ENCODE data around the gene ATF7IP2. TPM values are rescaled to one million over a fixed set of nuclear protein-coding genes. Genes with fewer than 3 reads are reported as not detected.
A peak's percentile ranks its signal among the peaks of the same experiment; 100 is the strongest.
"Not testable (repeated sequence)": the region's sequence is repeated elsewhere in the genome, so short reads cannot be mapped to it uniquely, and the experiment has no call there.

Gene ATF7IP2
- total RNA-seq, 2 donors from 2014 or later = 23.7 to 25.8 TPM

DNA sequence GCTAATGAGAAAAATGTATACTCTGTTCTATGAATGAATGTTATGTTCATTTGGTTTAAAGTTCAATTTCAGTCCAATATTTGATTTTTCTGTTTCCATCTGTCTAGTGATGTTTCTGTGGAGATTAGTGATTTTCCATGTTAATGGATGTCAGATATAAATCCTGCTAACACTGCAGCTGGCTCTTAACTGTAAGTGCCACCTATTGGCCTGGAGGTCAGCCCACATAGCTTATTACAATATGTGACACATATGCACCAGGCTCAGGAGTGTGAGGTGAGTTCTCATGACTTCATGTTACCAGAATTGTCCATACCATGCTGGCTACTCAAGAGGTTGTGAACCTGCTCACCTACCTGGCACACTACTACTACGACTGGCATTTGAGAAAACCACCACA is 17.1 kb downstream of the ATF7IP2 start:
- Mint-ChIP-seq H3K4me1 (peaks cover 22% of the 10 kb centered on the region), H3K27ac (no peak overlapping the region), H3K27me3 (no peaks in the 10 kb centered on the region), H3K9me3 (peaks cover 24% of the 10 kb centered on the region), H3K4me3 (no peak overlapping the region), H3K36me3 (ENCODE audit: low read depth) (peaks cover 53% of the 10 kb centered on the region)
- no peak for ATAC-seq (replicated peaks)

DNA sequence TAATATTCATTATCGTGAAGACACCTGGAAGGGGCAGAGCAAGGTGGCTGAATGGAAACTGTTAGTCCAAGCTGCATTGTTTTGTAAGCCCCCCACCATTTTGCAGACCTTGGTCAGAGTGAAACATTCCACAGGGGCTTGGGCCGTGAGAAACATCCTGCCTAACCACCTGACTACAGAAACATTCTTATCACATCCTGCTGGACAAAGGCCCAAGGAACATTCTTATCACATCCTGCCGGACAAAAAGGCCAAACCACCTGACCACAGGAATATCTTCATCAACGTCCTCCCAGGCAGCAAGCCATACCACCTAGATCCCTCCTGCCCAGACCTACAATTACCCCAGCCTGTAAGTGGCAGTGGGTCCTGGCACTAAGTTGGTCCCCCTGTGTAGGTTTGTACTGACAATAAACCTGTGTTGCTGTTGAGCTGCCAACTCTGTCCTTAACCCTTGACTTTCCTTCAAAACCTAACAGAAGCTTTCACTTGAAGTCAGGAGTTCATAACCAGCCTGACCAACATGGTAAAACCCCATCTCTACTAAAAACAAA is 19.6 kb downstream of the ATF7IP2 start:
- Mint-ChIP-seq H3K27me3 (no peaks in the 10 kb centered on the region), H3K9me3 (peaks cover 35% of the 10 kb centered on the region), H3K4me1 (peaks cover 19% of the 10 kb centered on the region), H3K36me3 (ENCODE audit: low read depth) (peaks cover 62% of the 10 kb centered on the region), H3K27ac (no peak overlapping the region), H3K4me3 (no peak overlapping the region)
- ATAC-seq (replicated peaks) = no peak

DNA sequence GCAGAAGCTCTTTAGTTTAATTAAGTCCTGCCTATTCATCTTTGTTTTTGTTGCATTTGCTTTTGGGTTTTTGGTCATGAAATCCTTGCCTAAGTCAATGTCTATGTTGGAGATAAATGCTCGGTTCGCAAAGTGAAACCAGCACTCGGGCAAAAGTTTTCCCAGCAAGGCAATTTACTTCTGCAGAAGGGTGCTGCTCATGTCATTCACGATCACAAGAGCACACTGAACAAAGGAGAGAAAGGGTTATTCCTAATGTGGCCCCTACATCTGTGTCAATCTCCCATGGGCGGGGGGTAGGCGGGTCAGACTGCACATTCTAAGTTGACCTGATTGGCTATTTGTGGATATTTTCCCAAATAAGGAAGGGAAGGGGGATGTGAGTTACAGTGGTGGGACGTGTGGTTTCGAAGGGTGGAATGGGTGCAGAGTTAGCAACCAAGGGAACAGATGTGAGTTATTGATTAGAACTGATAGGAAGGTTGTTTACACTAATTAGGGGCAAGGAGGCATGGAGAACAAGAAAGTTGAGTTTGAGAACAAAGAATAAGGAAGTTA is 23.0 kb downstream of the ATF7IP2 start:
- Mint-ChIP-seq H3K36me3 (ENCODE audit: low read depth) (peaks cover 37% of the 10 kb centered on the region), H3K4me3 (no peak overlapping the region), H3K4me1 (peaks cover 4% of the 10 kb centered on the region), H3K27me3 (no peaks in the 10 kb centered on the region), H3K9me3 (peaks cover 34% of the 10 kb centered on the region), H3K27ac (no peak overlapping the region)
- ATAC-seq (replicated peaks) = no peak

DNA sequence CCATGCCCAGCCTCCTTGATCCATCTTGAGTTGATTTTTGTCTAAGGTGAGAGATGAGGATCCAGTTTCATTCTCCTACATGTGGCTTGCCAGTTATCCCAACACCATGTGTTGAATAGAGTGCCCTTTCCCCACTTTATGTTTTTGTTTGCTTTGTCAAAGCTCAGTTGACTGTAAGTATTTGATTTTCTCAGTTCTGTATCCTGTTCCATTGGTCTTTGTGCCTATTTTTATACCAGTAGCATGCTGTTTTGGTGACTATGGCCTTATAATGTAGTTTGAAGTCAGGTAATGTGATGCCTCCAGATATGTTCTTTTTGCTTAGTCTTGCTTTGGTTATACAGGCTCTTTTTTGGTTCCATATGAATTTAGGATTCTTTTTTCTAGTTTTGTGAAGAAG is 23.9 kb downstream of the ATF7IP2 start:
- H3K27ac Mint-ChIP-seq; H3K4me1 Mint-ChIP-seq; H3K27me3 Mint-ChIP-seq; H3K4me3 Mint-ChIP-seq; ATAC-seq (replicated peaks): not testable (repeated sequence)
- Mint-ChIP-seq H3K36me3 (ENCODE audit: low read depth) (peaks cover 37% of the 10 kb centered on the region), H3K9me3 (peaks cover 42% of the 10 kb centered on the region)

DNA sequence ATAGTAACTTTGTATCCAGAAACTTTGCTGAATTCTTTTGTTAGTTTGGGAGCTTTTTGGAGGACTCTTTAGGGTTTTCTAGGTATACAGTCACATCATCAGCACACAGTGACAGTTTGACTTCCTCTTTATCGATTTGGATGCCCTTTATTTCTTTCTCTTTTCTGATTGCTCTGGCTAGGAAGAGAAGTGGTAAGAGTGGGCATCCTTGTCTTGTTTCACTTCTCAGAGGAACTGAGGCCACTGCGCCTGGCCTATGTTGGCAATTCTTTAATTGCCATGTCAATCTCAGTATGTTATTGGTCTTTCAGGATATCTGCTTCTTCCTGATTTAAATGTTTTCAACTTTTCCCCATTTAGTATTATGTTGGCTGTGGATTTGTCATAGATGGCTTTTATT is 24.6 kb downstream of the ATF7IP2 start:
- Mint-ChIP-seq H3K27ac (no peak overlapping the region), H3K4me1 (peaks cover 4% of the 10 kb centered on the region), H3K27me3 (no peaks in the 10 kb centered on the region), H3K36me3 (ENCODE audit: low read depth) (peaks cover 40% of the 10 kb centered on the region), H3K9me3 (peaks cover 50% of the 10 kb centered on the region), H3K4me3 (no peak overlapping the region)
- ATAC-seq (replicated peaks) = no peak

DNA sequence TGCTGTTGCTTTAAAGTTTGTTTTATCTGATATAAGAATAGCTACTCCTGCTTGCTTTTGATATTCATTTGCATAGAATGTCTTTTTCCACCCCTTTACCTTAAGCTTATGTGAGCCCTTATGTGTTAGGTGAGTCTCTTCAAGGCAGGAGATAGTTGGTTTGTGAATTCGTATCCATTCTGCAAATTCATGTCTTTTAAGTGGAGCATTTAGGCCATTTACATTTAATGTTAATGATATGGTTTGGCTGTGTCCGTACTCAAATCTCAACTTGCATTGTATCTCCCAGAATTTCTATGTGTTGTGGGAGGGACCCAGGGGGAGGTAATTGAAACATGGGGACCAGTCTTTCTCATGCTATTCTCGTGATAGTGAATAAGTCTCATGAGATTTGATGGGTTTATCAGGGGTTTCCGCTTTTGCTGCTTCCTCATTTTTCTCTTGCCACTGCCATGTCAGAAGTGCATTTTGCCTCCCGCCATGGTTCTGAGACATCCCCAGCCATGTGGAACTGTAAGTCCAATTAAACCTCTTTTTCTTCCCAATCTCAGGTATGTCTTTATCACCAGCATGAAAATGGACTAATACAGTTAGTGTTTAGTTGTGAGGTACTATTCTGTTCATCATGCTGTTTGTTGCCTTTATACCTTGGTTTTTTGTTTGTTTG is 27.2 kb downstream of the ATF7IP2 start:
- Mint-ChIP-seq H3K9me3 (peaks cover 60% of the 10 kb centered on the region), H3K36me3 (ENCODE audit: low read depth) (peaks cover 54% of the 10 kb centered on the region), H3K4me3 (no peak overlapping the region), H3K4me1 (peaks cover 4% of the 10 kb centered on the region), H3K27me3 (no peaks in the 10 kb centered on the region), H3K27ac (no peak overlapping the region)
- no peak for ATAC-seq (replicated peaks)

DNA sequence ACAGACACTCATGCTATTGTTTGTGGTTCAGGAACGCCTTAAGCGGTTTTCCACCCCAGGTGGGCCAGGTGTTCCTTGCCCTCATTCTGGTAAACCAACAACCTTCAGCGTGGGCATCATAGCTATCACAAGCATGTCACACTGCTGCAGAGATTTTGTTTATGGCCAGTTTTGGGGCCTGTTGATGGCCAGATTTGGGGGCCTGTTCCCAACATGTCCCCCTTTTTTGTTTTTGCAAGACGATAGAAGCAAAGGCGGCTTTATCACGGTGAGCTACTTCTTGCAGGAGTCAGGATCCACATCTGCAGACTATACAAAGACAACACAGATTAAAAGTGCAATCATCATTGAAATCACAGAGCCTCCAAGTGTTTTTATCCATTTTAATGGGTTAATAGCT is 32.3 kb downstream of the ATF7IP2 start:
- not testable (repeated sequence) for H3K27ac Mint-ChIP-seq; H3K4me3 Mint-ChIP-seq; H3K27me3 Mint-ChIP-seq; ATAC-seq (replicated peaks); H3K4me1 Mint-ChIP-seq
- Mint-ChIP-seq H3K9me3 (peaks cover 37% of the 10 kb centered on the region), H3K36me3 (ENCODE audit: low read depth) (peaks cover 73% of the 10 kb centered on the region)

DNA sequence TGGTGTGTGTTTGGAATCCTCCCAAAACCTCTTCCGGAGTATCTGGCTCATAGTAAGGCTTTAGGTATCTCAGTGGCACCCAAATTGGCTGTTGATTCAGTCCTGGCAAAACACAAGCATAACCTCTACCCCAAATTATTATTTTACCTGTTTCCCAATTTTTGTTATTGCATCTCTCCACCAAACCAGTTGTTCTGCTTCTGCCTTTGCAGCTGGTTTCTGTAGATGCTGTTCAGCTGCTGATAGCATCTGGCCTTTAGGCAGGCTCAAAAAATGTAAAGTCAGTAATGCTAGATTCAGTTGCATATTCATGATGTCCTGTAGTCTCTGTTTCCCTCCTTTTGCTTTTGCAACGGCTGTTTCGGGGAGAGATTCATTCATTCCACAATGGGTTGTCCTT is 33.8 kb downstream of the ATF7IP2 start:
- no peak overlapping the region for H3K4me3 Mint-ChIP-seq
- no peaks in the 10 kb centered on the region for H3K27me3 Mint-ChIP-seq
- H3K36me3 Mint-ChIP-seq (ENCODE audit: low read depth) = peaks cover 58% of the 10 kb centered on the region
- ATAC-seq (replicated peaks) = no peak
- no peak overlapping the region for H3K27ac Mint-ChIP-seq
- H3K9me3 Mint-ChIP-seq = peaks cover 25% of the 10 kb centered on the region
- H3K4me1 Mint-ChIP-seq = no peaks in the 10 kb centered on the region

DNA sequence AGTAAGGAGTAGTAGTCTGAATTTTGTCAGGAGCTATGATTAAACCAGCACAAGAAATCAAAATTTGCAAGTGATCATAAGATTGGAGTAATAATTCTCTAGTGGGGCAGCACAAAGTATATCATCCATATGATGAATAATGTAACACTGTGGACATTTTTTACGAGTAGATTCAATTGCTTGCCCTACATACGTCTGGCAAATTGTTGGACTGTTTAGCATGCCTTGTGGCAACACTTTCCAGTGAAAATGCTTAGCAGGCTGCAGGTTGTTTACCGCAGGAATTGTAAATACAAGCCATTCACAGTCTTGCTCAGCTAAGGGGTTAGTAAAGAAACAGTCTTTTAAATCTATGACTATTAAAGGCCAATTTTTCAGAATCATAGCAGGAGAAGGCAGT is 35.7 kb downstream of the ATF7IP2 start:
- no peak for ATAC-seq (replicated peaks)
- Mint-ChIP-seq H3K9me3 (peaks cover 8% of the 10 kb centered on the region), H3K27me3 (no peaks in the 10 kb centered on the region), H3K27ac (no peak overlapping the region), H3K4me1 (no peaks in the 10 kb centered on the region), H3K36me3 (ENCODE audit: low read depth) (peaks cover 44% of the 10 kb centered on the region), H3K4me3 (no peak overlapping the region)

DNA sequence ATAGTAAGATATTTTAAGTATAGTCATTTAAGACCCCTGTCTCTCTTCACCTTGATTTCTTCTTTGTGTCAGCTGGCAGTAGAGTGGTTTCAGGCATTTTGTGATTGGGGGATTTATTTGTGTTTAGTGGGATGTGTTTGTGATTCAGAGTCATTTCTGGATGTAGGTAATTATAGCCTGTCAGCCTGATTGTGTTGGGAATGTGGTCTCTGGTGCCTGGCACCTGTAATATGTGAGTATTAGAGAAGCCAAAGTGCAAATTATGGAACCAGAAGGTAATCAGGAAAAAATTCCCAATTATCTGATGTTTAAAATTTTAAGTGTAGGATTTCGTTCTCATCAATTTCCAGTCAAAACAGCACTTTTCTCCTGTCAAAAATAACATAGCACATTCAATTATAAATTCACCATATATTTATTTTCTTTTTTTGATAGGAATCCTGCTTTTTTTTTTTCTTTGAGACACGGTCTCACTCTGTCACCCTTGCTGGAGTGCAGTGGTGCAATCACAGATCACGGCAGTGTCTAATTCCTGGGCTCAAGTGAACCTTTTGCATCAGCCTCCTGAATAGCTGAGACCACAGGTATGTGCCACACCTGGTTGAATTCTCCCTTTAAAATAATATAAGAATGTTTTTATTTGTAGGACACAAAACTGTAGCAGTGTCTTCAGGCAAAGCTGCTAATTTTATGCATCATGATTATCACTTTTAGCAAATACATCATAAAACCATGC is 42.7 kb downstream of the ATF7IP2 start:
- Mint-ChIP-seq H3K27ac (no peak overlapping the region), H3K36me3 (ENCODE audit: low read depth) (peaks cover 55% of the 10 kb centered on the region), H3K9me3 (no peaks in the 10 kb centered on the region), H3K27me3 (no peaks in the 10 kb centered on the region), H3K4me1 (no peaks in the 10 kb centered on the region), H3K4me3 (no peak overlapping the region)
- no peak for ATAC-seq (replicated peaks)

DNA sequence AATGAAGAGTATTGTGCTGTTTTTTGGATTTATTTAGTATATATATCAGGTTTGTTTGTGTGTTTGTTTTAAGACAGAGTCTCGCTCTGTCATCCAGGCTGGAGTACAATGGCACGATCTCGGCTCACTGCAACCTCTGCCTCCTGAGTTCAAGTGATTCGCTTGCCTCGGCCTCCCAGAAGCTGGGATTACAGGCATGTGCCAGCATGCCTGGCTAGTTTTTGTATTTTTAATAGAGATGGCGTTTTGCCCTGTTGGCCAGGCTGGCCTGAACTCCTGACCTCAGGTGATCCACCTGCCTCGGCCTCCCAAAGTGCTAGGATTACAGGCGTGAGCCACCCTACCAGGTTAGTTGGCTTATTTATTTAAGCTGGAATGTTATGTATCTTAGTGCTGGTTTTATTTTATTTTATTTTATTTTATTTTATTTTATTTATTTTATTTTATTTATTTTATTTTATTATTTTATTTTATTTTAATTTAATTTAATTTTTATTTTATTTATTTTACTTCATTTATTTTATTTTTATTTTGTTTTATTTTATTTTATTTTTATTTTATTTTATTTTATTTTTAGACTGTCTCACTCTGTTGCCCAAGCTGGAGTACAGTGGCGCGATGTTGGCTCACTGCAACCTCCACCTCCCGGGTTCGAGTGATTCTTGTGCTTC is 43.6 kb downstream of the ATF7IP2 start:
- H3K27me3 Mint-ChIP-seq; ATAC-seq (replicated peaks); H3K4me3 Mint-ChIP-seq; H3K27ac Mint-ChIP-seq; H3K4me1 Mint-ChIP-seq; H3K9me3 Mint-ChIP-seq: not testable (repeated sequence)
- H3K36me3 Mint-ChIP-seq (ENCODE audit: low read depth) = peaks cover 63% of the 10 kb centered on the region

DNA sequence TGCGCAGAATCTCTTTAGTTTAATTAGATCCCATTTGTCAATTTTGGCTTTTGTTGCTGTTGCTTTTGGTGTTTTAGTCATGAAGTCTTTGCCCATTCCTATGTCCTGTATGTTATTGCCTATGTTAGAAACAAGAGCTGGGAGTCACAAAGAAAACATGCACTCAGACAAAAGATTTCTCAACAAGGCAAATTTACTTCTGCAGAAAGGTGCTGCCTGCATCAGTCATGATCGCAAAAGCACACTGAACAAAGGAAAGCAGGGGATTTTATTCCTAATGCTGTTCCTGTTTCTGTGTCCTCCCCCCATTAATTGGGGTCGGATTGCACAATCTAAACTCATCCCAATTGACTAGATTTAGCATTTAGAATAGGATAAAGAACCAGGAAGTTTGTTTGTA is 55.9 kb downstream of the ATF7IP2 start:
- H3K27ac Mint-ChIP-seq = no peak overlapping the region
- H3K27me3 Mint-ChIP-seq = no peaks in the 10 kb centered on the region
- no peak overlapping the region for H3K4me3 Mint-ChIP-seq
- peaks cover 95% of the 10 kb centered on the region for H3K36me3 Mint-ChIP-seq (ENCODE audit: low read depth)
- peaks cover 23% of the 10 kb centered on the region for H3K9me3 Mint-ChIP-seq
- H3K4me1 Mint-ChIP-seq = no peaks in the 10 kb centered on the region
- ATAC-seq (replicated peaks) = no peak

DNA sequence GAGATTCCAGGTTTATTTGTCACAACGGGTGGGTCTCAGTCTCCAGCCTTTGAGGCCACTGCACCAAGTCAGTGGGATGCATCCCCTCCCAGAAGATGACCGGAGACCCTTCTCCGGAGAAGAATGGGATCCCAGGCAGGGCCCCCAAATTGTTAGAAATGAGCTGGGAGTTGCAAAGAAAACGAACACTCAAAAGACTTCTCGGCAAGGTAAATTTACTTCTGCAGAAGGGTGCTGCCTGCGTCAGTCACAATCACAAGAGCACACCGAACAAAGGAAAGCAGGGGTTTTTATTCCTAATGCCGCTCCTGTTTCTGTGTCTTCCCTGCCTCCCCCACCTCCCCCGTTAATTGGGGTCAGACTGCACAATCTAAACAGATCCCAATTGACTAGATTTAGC is 61.4 kb downstream of the ATF7IP2 start:
- Mint-ChIP-seq H3K27me3 (no peaks in the 10 kb centered on the region), H3K4me3 (no peak overlapping the region), H3K27ac (no peak overlapping the region), H3K36me3 (ENCODE audit: low read depth) (peaks cover 100% of the 10 kb centered on the region), H3K4me1 (no peaks in the 10 kb centered on the region), H3K9me3 (peaks cover 18% of the 10 kb centered on the region)
- ATAC-seq (replicated peaks) = no peak

DNA sequence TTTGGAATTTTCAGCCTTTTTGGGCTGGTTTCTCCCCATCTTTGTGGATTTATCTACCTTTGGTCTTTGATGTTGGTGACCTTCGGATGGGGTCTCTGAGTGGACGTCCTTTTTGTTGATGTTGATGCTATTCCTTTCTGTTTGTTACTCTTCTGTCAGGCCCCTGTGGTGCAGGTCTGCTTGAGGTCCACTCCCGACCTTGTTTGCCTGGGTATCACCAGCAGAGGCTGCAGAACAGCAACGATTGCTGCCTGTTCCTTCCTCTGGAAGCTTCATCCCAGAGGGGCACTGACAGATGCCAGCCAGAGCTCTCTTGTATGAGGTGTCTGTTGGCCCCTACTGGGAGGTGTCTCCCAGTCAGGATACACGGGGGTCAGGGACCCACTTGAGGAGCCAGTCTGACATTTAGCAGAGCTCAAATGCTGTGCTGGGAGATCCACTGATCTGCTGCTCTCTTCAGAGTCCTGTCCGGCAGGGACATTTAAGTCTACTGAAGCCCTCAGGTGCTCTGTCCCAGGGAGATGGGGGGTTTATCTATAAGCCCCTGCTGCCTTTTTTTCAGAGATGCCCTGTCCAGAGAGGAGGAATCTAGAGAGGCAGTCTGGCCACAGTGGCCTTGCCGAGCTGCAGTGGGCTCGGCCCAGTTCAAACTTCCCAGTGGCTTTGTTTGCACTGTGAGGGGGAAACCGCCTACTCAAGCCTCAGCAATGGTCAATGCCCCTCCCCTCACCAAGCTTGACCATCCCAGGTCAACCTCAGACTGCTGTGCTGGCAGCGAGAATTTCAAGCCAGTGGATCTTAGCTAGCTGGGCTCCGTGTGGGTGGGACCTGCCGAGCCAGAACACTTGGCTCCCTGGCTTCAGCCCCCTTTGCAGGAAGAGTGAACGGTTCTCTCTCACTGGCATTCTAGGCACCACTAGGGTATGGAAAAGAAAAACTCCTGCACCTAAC is 66.6 kb downstream of the ATF7IP2 start:
- H3K4me1 Mint-ChIP-seq; H3K9me3 Mint-ChIP-seq; H3K4me3 Mint-ChIP-seq; ATAC-seq (replicated peaks); H3K27me3 Mint-ChIP-seq: not testable (repeated sequence)
- Mint-ChIP-seq H3K27ac (peak overlapping the region; percentile 44), H3K36me3 (ENCODE audit: low read depth) (peaks cover 87% of the 10 kb centered on the region)

Data from activated T-helper 17 cell treated with anti-CD3 and anti-CD28 coated beads, Interleukin-2, amount 50 U/mL, for 72 hours (primary cell).